HepG2 (cell line): Measurements from ENCODE around the gene CBX2.

Experiments
- CTCF ChIP-seq: sonication (generic); formaldehyde crosslinking; IDR thresholded peaks from 2 replicates; pipeline ENCODE4 v1.5.0; 2020; ENCODE audit warnings: mild to moderate bottlenecking, missing genetic modification reagents, moderate library complexity
- MXI1 ChIP-seq: IDR thresholded peaks from 3 replicates; pipeline ENCODE4 v1.6.1; 2012; ENCODE audit warnings: low read depth, low read length, inconsistent platforms, borderline replicate concordance
- NCOA1 ChIP-seq: sonication (generic); formaldehyde crosslinking; IDR thresholded peaks from 2 replicates; pipeline ENCODE4 v1.9.0; 2021; ENCODE audit warnings: missing genetic modification reagents
- PHB2 ChIP-seq: fragments of 450-650 bp; IDR thresholded peaks from 2 replicates; pipeline ENCODE4 v1.6.1; 2018; ENCODE audit not compliant: partially characterized antibody
- RFX5 ChIP-seq: IDR thresholded peaks from 2 replicates; pipeline ENCODE4 v1.6.1; 2011; ENCODE audit warnings: low read depth, low read length, improper control_type of control experiment
- TBL1XR1 ChIP-seq: fragments of 150-350 bp; IDR thresholded peaks from 2 replicates; pipeline ENCODE4 v1.6.1; 2014; ENCODE audit warnings: borderline replicate concordance, low read length; ENCODE audit not compliant: partially characterized antibody
- ZNF597 ChIP-seq: sonication (generic); formaldehyde crosslinking; IDR thresholded peaks from 2 replicates; pipeline ENCODE4 v1.5.0; 2020; ENCODE audit warnings: missing genetic modification reagents
- ZNF740 ChIP-seq: sonication (generic); formaldehyde crosslinking; IDR thresholded peaks from 2 replicates; pipeline ENCODE4 v1.4.0; 2020; ENCODE audit warnings: missing genetic modification reagents

- TF ChIP-seq ZNF740 (CRISPR knock-in tag) (no peak), ZNF597 (CRISPR knock-in tag) (no peak), PHB2 (no peak), RFX5 (no peak), NCOA1 (CRISPR knock-in tag) (no peak), CTCF (peak; percentile 53), TBL1XR1 (no peak), MXI1 (peak; percentile 49; the same call in 1 of the 3 replicates)
Observed at GRCh38 chr17:79818026-79818758, 40.2 kb downstream of the CBX2 start.
